AG04450 (cell line): ENCODE results near the gene RCBTB1. TPM values are rescaled to one million over a fixed set of nuclear protein-coding genes. Genes with fewer than 3 reads are reported as not detected.

Source experiments
- CTCF ChIA-PET: fragments of 300-600, 350-600 bp; formaldehyde crosslinking; extraction: SDS; loops from one replicate; lab custom pipeline; 2022; ENCODE audit warnings: antibody characterized with exemption, inconsistent platforms; lab: Charles Lee
- POLR2A ChIA-PET: fragments of 350-600 bp; formaldehyde crosslinking; extraction: SDS; loops from one replicate; lab custom pipeline; 2021; ENCODE audit warnings: antibody characterized with exemption, inconsistent platforms; lab: Yijun Ruan, JAX
- DNase-seq: peaks from one replicate; pipeline ENCODE4 v3.0.0-alpha.2; 2011; ENCODE audit warnings: low read depth, low spot score
- H3K27ac ChIP-seq: one replicate; pipeline ENCODE4 v1.5.1; 2012; ENCODE audit warnings: low read depth, low read length, control low read depth
- H3K27me3 ChIP-seq: one replicate; pipeline ENCODE4 v1.6.0; 2012; ENCODE audit warnings: low read length; ENCODE audit not compliant: control insufficient read depth, insufficient read depth
- H3K4me3 ChIP-seq: 2 replicates; pipeline ENCODE4 v1.5.1; 2011; ENCODE audit warnings: mild to moderate bottlenecking, low read depth, low read length, control low read depth
- H3K9me3 ChIP-seq: 2 replicates; pipeline ENCODE4 v1.5.1; 2012; ENCODE audit warnings: low read length; ENCODE audit not compliant: control insufficient read depth, insufficient read depth
- CTCF ChIP-seq: IDR thresholded peaks from 2 replicates; pipeline ENCODE4 v1.5.1; 2011; ENCODE audit warnings: low read depth, low read length, control low read depth, inconsistent platforms
- polyA plus RNA-seq: library from polyadenylated mRNA; depleted of rRNA; stranded (reverse); fragments of >200 nt; gene quantifications from 2 replicates; pipeline ENCODE4 v1.2.3, GENCODE V29; 2011

RCBTB1 gene
- polyA plus RNA-seq, 1 experiment: 28.5 TPM

- ChIA-PET POLR2A (no interaction called here), CTCF (no interaction called here)
- no peak for DNase-seq
- H3K27ac ChIP-seq: no peak overlapping the region
- H3K9me3 ChIP-seq: no peaks in the 10 kb centered on the region
- no peak for TF ChIP-seq CTCF
- H3K4me3 ChIP-seq: no peak overlapping the region
- no peaks in the 10 kb centered on the region for H3K27me3 ChIP-seq
These were observed 58.2 kb downstream of the RCBTB1 start for GRCh38 chr13:49527123-49527522.

- Histone ChIP-seq H3K27me3 (no peaks in the 10 kb centered on the region), H3K4me3 (no peak overlapping the region), H3K9me3 (no peaks in the 10 kb centered on the region), H3K27ac (no peak overlapping the region)
- ChIA-PET CTCF (interaction anchor here (0.7 kb wide), 1 partner anchor 285 kb away, joined by 3 read pairs; no protein-coding TSS in a partner anchor), POLR2A (no interaction called here)
- TF ChIP-seq CTCF: no peak
- no peak for DNase-seq
These were observed 60.4 kb downstream of the RCBTB1 start for GRCh38 chr13:49524740-49525501.

- TF ChIP-seq CTCF: no peak
- ChIA-PET CTCF (no interaction called here), POLR2A (no interaction called here)
- Histone ChIP-seq H3K27ac (no peak overlapping the region), H3K27me3 (no peaks in the 10 kb centered on the region), H3K9me3 (no peaks in the 10 kb centered on the region), H3K4me3 (no peak overlapping the region)
- no peak for DNase-seq
These were observed 64.1 kb downstream of the RCBTB1 start for GRCh38 chr13:49521224-49521623.

GRCh38 chr13:49517461-49517860 is 67.9 kb downstream of the RCBTB1 start:
- Histone ChIP-seq H3K4me3 (no peak overlapping the region), H3K27ac (no peak overlapping the region), H3K27me3 (no peaks in the 10 kb centered on the region), H3K9me3 (no peaks in the 10 kb centered on the region)
- peak; percentile 47 for TF ChIP-seq CTCF
- DNase-seq: no peak
- CTCF ChIA-PET: no interaction called here
- POLR2A ChIA-PET: no interaction called here

- H3K4me3 ChIP-seq: no peak overlapping the region
- POLR2A ChIA-PET: no interaction called here
- TF ChIP-seq CTCF: no peak
- H3K9me3 ChIP-seq: no peaks in the 10 kb centered on the region
- DNase-seq: no peak
- no peaks in the 10 kb centered on the region for H3K27me3 ChIP-seq
- H3K27ac ChIP-seq: no peak overlapping the region
- CTCF ChIA-PET: interaction anchor here (0.5 kb wide), 1 partner anchor 28 kb away, joined by 3 read pairs; no protein-coding TSS in a partner anchor
These were observed 68.9 kb downstream of the RCBTB1 start for GRCh38 chr13:49516467-49516866.
